SU-DHL-6 (cell line): Measurements from ENCODE around the gene SLC44A3.

Experiments
- EZH2phosphoT487 ChIP-seq: fragments of 200-600 bp; sonication (generic), shearing (Covaris generic); conservative IDR thresholded peaks from 2 replicates; pipeline ENCODE4 v1.6.1; 2018; ENCODE audit warnings: mild to moderate bottlenecking, antibody characterized with exemption, low read length, moderate library complexity, mixed read lengths
- TF ChIP-seq, protein P1 (sequence below): fragments of 200-600 bp; sonication (generic); IDR thresholded peaks from one replicate; pipeline ENCODE4 v1.5.1; 2017; ENCODE audit warnings: antibody characterized with exemption, mild to moderate bottlenecking, low read length, moderate library complexity; ENCODE audit not compliant: insufficient read depth, poor library complexity, severe bottlenecking

DNA sequence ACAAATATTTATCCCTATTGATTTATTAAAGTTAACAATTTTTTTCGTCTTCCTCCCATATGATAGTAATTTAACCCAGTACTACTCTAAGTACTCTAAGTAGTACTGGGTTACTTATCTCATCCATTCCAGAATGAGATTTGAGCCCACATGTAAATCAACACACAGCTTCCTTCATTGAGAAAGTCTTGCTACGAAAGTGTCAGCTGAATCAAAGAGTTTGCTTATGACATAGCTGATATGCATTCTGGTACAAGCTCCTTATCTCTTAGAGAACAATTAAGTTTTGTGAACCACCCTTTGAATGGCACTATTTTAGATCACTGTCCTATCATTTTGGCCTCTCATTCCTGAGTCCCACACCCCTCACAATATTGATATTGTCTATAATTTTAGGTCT is 2.4 kb upstream of the SLC44A3 start:
- TF ChIP-seq, protein P1, sequence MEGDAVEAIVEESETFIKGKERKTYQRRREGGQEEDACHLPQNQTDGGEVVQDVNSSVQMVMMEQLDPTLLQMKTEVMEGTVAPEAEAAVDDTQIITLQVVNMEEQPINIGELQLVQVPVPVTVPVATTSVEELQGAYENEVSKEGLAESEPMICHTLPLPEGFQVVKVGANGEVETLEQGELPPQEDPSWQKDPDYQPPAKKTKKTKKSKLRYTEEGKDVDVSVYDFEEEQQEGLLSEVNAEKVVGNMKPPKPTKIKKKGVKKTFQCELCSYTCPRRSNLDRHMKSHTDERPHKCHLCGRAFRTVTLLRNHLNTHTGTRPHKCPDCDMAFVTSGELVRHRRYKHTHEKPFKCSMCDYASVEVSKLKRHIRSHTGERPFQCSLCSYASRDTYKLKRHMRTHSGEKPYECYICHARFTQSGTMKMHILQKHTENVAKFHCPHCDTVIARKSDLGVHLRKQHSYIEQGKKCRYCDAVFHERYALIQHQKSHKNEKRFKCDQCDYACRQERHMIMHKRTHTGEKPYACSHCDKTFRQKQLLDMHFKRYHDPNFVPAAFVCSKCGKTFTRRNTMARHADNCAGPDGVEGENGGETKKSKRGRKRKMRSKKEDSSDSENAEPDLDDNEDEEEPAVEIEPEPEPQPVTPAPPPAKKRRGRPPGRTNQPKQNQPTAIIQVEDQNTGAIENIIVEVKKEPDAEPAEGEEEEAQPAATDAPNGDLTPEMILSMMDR, result no peak
- TF ChIP-seq EZH2phosphoT487, result no peak
